ENCODE measurements around the gene MMEL1. TPM values are rescaled to one million over a fixed set of nuclear protein-coding genes. Genes with fewer than 3 reads are reported as not detected.

Gene MMEL1
- total and polyA plus RNA-seq, 2 experiments from 2014 or later, result not detected

DNA sequence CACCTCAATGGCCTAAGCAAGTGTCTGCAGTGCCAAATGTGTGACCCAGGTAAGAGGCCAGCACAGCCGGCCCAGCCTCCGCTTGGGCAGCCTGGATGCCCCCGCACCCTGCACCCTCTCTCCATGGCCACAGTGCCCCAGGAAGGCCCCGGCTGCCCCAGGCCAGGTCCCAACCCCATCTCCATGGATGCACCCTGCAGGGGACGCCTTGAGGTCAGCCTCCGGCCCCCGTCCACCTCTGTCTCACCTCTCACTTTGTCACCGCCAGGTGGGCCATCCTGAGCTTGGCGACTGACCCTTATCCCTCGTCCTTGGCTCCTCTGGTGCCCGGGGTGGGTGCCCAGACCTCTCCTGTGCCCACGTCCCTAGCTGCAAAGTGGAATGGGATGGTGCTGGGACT lies 74.4 kb downstream of the MMEL1 start:
- Histone ChIP-seq H3K4me1 (ENCODE audit: low read depth) (peaks cover 10% of the 10 kb centered on the region), H3K4me3 (no peak overlapping the region), H3K27ac (no peak overlapping the region), H3K27me3 (no peaks in the 10 kb centered on the region), H3K9me3 (ENCODE audit: low read depth) (no peaks in the 10 kb centered on the region), H3K36me3 (no peaks in the 10 kb centered on the region)
- DNase-seq (ENCODE audit: low read depth in 1 of 2, low spot score in 1 of 2), result no peak
- TF ChIP-seq, protein P1, sequence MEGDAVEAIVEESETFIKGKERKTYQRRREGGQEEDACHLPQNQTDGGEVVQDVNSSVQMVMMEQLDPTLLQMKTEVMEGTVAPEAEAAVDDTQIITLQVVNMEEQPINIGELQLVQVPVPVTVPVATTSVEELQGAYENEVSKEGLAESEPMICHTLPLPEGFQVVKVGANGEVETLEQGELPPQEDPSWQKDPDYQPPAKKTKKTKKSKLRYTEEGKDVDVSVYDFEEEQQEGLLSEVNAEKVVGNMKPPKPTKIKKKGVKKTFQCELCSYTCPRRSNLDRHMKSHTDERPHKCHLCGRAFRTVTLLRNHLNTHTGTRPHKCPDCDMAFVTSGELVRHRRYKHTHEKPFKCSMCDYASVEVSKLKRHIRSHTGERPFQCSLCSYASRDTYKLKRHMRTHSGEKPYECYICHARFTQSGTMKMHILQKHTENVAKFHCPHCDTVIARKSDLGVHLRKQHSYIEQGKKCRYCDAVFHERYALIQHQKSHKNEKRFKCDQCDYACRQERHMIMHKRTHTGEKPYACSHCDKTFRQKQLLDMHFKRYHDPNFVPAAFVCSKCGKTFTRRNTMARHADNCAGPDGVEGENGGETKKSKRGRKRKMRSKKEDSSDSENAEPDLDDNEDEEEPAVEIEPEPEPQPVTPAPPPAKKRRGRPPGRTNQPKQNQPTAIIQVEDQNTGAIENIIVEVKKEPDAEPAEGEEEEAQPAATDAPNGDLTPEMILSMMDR (IDR thresholded peaks at IDR 0.05; ENCODE audit: low read depth, low read length), result no peak

GRCh38 chr1:2557482-2558400 lies 75.1 kb downstream of the MMEL1 start:
- Histone ChIP-seq H3K27me3 (no peaks in the 10 kb centered on the region), H3K4me1 (ENCODE audit: low read depth) (peaks cover 10% of the 10 kb centered on the region), H3K27ac (no peak overlapping the region), H3K36me3 (no peaks in the 10 kb centered on the region), H3K9me3 (ENCODE audit: low read depth) (no peaks in the 10 kb centered on the region), H3K4me3 (no peak overlapping the region)
- TF ChIP-seq, protein P1 (IDR thresholded peaks at IDR 0.05; ENCODE audit: low read depth, low read length), result no peak
- no peak for DNase-seq (ENCODE audit: low read depth in 1 of 2, low spot score in 1 of 2)

- TF ChIP-seq, protein P1 (IDR thresholded peaks at IDR 0.05; ENCODE audit: low read depth, low read length), result no peak
- no peak overlapping the region for H3K4me3 ChIP-seq
- H3K27ac ChIP-seq, result no peak overlapping the region
- no peaks in the 10 kb centered on the region for H3K9me3 ChIP-seq (ENCODE audit: low read depth)
- H3K36me3 ChIP-seq, result no peaks in the 10 kb centered on the region
- H3K27me3 ChIP-seq, result no peaks in the 10 kb centered on the region
- peaks cover 10% of the 10 kb centered on the region for H3K4me1 ChIP-seq (ENCODE audit: low read depth)
- DNase-seq (ENCODE audit: low read depth in 1 of 2, low spot score in 1 of 2), result no peak
Measured at GRCh38 chr1:2556678-2557481, 75.9 kb downstream of the MMEL1 start.

DNA sequence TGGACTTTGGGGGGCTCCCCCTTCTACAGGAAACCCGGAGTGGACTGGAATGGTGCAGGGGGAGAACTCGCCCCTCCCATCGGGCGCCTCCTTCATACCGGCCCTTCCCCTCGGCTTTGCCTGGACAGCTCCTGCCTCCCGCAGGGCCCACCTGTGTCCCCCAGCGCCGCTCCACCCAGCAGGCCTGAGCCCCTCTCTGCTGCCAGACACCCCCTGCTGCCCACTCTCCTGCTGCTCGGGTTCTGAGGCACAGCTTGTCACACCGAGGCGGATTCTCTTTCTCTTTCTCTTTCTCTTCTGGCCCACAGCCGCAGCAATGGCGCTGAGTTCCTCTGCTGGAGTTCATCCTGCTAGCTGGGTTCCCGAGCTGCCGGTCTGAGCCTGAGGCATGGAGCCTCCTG lies 76.5 kb downstream of the MMEL1 start, which contains the start of gene TNFRSF14:
Gene TNFRSF14 (plus strand): TSS at position 95 of the 401 bp plus-strand sequence. CDS start 294 bp downstream, at position 389.
- TF ChIP-seq, protein P1 (IDR thresholded peaks at IDR 0.05; ENCODE audit: low read depth, low read length), result peak; percentile 8
- Histone ChIP-seq H3K36me3 (no peaks in the 10 kb centered on the region), H3K4me1 (ENCODE audit: low read depth) (peaks cover 10% of the 10 kb centered on the region), H3K27me3 (no peaks in the 10 kb centered on the region), H3K4me3 (no peak within 1 kb of the TSS), H3K27ac (no peak within 1 kb of the TSS), H3K9me3 (ENCODE audit: low read depth) (no peaks in the 10 kb centered on the region)
- peak; percentile 13 to 51 for DNase-seq (ENCODE audit: low read depth in 1 of 2, low spot score in 1 of 2)

GRCh38 chr1:2555634-2556276 lies 77.1 kb downstream of the MMEL1 start:
- Histone ChIP-seq H3K36me3 (no peaks in the 10 kb centered on the region), H3K27me3 (no peaks in the 10 kb centered on the region), H3K4me1 (ENCODE audit: low read depth) (peaks cover 10% of the 10 kb centered on the region), H3K9me3 (ENCODE audit: low read depth) (no peaks in the 10 kb centered on the region), H3K4me3 (no peak overlapping the region), H3K27ac (no peak overlapping the region)
- DNase-seq (ENCODE audit: low read depth in 1 of 2, low spot score in 1 of 2), result peak in 1 of 2 donors; percentile 20
- TF ChIP-seq, protein P1 (IDR thresholded peaks at IDR 0.05; ENCODE audit: low read depth, low read length), result no peak

Data from cardiac muscle cell (in vitro differentiated cells and primary cell).